PFSK-1 (cell line): Measurements from ENCODE around the gene SLC5A10.

Experiments
- FOXP2 ChIP-seq: optimal IDR thresholded peaks from 2 replicates; pipeline ENCODE3; 2011; ENCODE audit warnings: borderline replicate concordance, control low read depth, inconsistent platforms; ENCODE audit not compliant: insufficient read depth; ENCODE audit errors: extremely low read length, extremely low read depth
- POLR2AphosphoS5 ChIP-seq: IDR thresholded peaks from 2 replicates; pipeline ENCODE4 v1.6.1; 2012; ENCODE audit warnings: low read depth, mild to moderate bottlenecking, control low read depth, low read length, moderate library complexity
- SIN3A ChIP-seq: IDR thresholded peaks from 2 replicates; pipeline ENCODE4 v1.6.1; 2012; ENCODE audit warnings: mild to moderate bottlenecking, low read length, moderate library complexity, borderline replicate concordance; ENCODE audit not compliant: insufficient read depth
- TAF1 ChIP-seq: IDR thresholded peaks from 2 replicates; pipeline ENCODE4 v1.6.1; 2012; ENCODE audit warnings: low read length, control low read depth, borderline replicate concordance; ENCODE audit not compliant: insufficient read depth
- TF ChIP-seq, protein P1 (sequence below), 2 experiments: IDR thresholded peaks; 2 replicates each; pipeline versions ENCODE4 v1.6.1 to v1.8.0; 2011 to 2012; ENCODE audit warnings: low read depth in 2 of 2, low read length in 2 of 2, control low read depth in 1 of 2, inconsistent platforms in 1 of 2, mild to moderate bottlenecking in 1 of 2, moderate library complexity in 1 of 2; ENCODE audit not compliant: insufficient read depth in 1 of 2

SLC5A10 gene

DNA sequence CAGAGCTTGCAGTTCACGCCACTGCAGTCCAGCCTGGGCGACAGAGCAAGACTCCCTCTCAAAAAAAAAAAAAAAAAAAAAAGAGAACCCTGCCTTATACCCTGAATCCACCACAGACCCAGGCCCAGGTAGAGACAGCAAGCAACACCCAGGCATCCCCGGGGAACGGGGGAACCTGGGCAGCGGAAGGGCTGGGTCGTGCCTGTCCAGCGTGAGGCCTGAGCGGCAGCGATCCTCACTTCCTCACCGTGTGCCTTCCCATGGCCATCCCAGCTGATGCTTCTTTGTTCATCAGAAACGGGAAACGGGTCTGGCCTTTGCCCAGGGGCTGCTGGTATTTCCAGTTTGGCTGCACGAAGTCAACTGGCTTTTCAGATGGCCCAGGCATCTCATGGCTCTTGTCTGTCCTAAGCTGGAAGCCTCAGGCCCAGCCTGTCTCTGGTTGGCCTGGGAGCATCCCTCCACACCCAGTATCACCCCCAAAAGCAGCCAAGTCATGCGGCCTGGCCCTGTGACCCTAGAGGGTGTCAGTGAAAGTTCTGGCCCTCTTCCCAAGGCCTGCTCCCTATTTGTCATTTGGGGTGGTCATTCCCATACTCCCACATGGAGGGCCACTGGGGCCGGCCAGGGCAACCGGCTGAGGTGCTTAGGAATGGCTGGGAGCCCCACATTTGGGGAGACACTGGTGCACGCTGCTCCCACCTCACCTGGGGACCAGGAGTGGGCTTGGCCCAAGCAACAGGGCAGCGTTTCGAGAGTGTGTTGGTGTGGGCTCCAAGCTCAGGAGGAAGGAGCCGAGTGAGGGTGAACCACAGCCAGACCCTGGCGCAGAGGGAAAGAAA is 32.5 kb downstream of the SLC5A10 start:
- TF ChIP-seq TAF1 = no peak
- no peak for TF ChIP-seq SIN3A
- no peak for TF ChIP-seq FOXP2
- TF ChIP-seq, protein P1, sequence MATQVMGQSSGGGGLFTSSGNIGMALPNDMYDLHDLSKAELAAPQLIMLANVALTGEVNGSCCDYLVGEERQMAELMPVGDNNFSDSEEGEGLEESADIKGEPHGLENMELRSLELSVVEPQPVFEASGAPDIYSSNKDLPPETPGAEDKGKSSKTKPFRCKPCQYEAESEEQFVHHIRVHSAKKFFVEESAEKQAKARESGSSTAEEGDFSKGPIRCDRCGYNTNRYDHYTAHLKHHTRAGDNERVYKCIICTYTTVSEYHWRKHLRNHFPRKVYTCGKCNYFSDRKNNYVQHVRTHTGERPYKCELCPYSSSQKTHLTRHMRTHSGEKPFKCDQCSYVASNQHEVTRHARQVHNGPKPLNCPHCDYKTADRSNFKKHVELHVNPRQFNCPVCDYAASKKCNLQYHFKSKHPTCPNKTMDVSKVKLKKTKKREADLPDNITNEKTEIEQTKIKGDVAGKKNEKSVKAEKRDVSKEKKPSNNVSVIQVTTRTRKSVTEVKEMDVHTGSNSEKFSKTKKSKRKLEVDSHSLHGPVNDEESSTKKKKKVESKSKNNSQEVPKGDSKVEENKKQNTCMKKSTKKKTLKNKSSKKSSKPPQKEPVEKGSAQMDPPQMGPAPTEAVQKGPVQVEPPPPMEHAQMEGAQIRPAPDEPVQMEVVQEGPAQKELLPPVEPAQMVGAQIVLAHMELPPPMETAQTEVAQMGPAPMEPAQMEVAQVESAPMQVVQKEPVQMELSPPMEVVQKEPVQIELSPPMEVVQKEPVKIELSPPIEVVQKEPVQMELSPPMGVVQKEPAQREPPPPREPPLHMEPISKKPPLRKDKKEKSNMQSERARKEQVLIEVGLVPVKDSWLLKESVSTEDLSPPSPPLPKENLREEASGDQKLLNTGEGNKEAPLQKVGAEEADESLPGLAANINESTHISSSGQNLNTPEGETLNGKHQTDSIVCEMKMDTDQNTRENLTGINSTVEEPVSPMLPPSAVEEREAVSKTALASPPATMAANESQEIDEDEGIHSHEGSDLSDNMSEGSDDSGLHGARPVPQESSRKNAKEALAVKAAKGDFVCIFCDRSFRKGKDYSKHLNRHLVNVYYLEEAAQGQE (IDR thresholded peaks at IDR 0.05; ENCODE audit: insufficient read depth in 1 of 2, low read depth in 2 of 2, low read length in 2 of 2) = no peak
- TF ChIP-seq POLR2AphosphoS5 = no peak

DNA sequence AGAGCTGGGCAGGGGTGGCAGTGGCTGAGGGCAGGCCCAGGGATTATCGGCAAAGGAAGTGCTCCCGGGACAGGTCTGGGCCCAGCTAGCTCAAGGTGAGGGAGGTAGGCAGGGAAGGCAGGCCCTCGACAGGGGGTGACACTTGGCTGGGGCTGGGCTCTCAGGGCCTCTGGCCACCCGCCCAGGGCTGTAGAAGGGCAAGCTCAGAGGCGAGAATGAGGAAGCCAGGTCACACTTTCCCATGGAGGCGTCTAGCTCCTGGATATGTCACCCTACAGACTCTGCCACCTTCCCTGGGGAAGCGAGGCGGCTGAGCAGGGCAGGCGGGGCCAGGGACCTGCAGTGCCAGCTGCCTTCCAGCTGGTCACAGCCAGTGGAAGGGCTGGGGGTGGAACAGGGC is 33.5 kb downstream of the SLC5A10 start:
- TF ChIP-seq TAF1 (no peak), SIN3A (no peak), FOXP2 (no peak), POLR2AphosphoS5 (no peak)
- TF ChIP-seq, protein P1 (IDR thresholded peaks at IDR 0.05; ENCODE audit: insufficient read depth in 1 of 2, low read depth in 2 of 2, low read length in 2 of 2) = no peak

DNA sequence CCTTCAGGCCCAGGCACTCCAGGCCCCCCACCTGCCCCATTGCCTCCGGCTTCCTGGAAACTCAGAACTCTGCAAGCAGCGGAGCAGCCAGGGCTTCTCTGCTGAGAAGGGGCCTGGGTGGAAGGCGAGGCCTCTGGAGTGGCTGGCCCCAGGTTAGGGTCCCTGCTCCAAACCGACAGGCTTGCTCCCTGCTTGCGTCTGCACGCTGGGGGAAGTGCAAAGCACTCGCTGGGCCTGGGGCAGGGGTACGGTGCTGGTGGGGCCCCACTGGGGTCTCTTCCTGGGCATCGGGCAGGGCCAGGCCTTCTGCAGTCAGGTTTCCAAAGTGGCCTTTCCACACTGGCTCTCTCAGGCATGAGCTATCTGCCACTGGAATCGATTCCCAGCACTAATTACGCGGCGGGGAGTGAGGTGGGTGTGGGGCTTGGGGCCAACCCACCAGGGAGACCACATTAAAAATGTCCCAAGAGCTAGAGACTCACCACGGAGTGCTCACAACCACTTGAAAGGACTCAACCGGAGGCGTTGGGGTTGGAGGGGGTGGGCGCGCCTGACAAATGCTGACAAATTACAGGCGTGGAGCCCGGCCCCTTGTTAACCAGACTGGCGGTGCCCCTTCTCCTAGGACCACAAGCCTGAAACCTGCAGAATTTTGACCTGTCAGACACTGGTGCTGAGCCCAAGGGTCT is 34.7 kb downstream of the SLC5A10 start:
- TF ChIP-seq, protein P1 (IDR thresholded peaks at IDR 0.05; ENCODE audit: insufficient read depth in 1 of 2, low read depth in 2 of 2, low read length in 2 of 2) = no peak
- TF ChIP-seq SIN3A (no peak), TAF1 (no peak), POLR2AphosphoS5 (no peak), FOXP2 (no peak)

DNA sequence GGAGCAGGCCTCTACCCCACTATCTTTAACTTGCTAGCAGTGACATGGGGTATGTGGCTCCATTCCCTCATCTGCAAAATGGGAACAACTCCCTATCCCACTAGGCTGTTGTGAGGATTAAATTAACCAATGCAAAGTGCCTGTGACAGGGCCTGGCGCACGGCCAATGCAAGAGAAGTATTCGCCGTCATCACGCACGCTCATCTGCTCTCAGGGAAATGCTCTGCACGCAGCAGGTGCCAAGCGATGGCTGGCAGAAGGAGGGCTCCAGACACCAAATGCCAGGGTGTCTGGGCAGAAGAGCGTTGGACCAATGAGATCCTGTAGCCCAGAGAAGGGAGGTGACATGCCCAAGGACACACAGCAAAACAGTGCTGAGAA is 35.3 kb downstream of the SLC5A10 start:
- TF ChIP-seq SIN3A = no peak
- TF ChIP-seq TAF1 = no peak
- TF ChIP-seq, protein P1 (IDR thresholded peaks at IDR 0.05; ENCODE audit: insufficient read depth in 1 of 2, low read depth in 2 of 2, low read length in 2 of 2) = no peak
- no peak for TF ChIP-seq FOXP2
- no peak for TF ChIP-seq POLR2AphosphoS5
